Endodermal cell (in vitro differentiated cells): ENCODE results near the gene MRPL40. TPM values are rescaled to one million over a fixed set of nuclear protein-coding genes. Genes with fewer than 3 reads are reported as not detected.

ENCODE experiments used
- DNase-seq: peaks from one replicate; pipeline ENCODE4 v3.0.0-alpha.2; 2017
- H3K27ac ChIP-seq: 2 replicates; pipeline ENCODE4 v1.5.1; 2013; ENCODE audit warnings: mild to moderate bottlenecking, low read depth, low read length, moderate library complexity
- H3K27me3 ChIP-seq: 2 replicates; pipeline ENCODE4 v1.6.1; 2013; ENCODE audit warnings: mild to moderate bottlenecking, low read length, moderate library complexity; ENCODE audit not compliant: insufficient read depth, control insufficient read depth, poor library complexity, severe bottlenecking
- H3K36me3 ChIP-seq: 2 replicates; pipeline ENCODE4 v1.7.0; 2013; ENCODE audit warnings: mild to moderate bottlenecking, low read length, moderate library complexity; ENCODE audit not compliant: control insufficient read depth, insufficient read depth
- H3K4me1 ChIP-seq: one replicate; pipeline ENCODE4 v1.7.0; 2013; ENCODE audit warnings: low read length; ENCODE audit not compliant: control insufficient read depth, insufficient read depth
- H3K4me3 ChIP-seq: 2 replicates; pipeline ENCODE4 v1.5.1; 2013; ENCODE audit warnings: mild to moderate bottlenecking, low read length, moderate library complexity
- H3K9ac ChIP-seq: 2 replicates; pipeline ENCODE4 v1.6.1; 2013; ENCODE audit warnings: mild to moderate bottlenecking, low read length, moderate library complexity; ENCODE audit not compliant: poor library complexity, severe bottlenecking; ENCODE audit errors: extremely low read depth
- H3K9me3 ChIP-seq: 2 replicates; pipeline ENCODE4 v1.6.1; 2013; ENCODE audit warnings: mild to moderate bottlenecking, low read length, moderate library complexity; ENCODE audit not compliant: control insufficient read depth
- H3K27ac Mint-ChIP-seq: 2 replicates; pipeline ENCODE4 v1.8.0; 2020; ENCODE audit warnings: mixed read lengths
- H3K27me3 Mint-ChIP-seq: 2 replicates; pipeline ENCODE4 v1.8.0; 2021; ENCODE audit warnings: mild to moderate bottlenecking, mixed read lengths; ENCODE audit not compliant: insufficient read depth
- H3K36me3 Mint-ChIP-seq: 2 replicates; pipeline ENCODE4 v1.8.0; 2020; ENCODE audit warnings: low read depth, mixed read lengths
- H3K4me1 Mint-ChIP-seq: 2 replicates; pipeline ENCODE4 v1.8.0; 2020; ENCODE audit warnings: mixed read lengths
- H3K4me3 Mint-ChIP-seq: 2 replicates; pipeline ENCODE4 v1.8.0; 2020; ENCODE audit warnings: mild to moderate bottlenecking, moderate library complexity, mixed read lengths
- H3K9me3 Mint-ChIP-seq: 2 replicates; pipeline ENCODE4 v1.8.0; 2020; ENCODE audit warnings: mild to moderate bottlenecking, mixed read lengths
- WGBS, 2 experiments: methylation state at CpG; one replicate each; pipeline versions ENCODE4 v1.1.5 to v1.1.7; 2013; ENCODE audit warnings: missing lambda C conversion rate in 2 of 2, mixed read lengths in 1 of 2; ENCODE audit not compliant: insufficient coverage in 1 of 2, insufficient read length in 1 of 2; 5-methylcytosine and 5-hydroxymethylcytosine counted together
- total RNA-seq, 2 donors: library from RNA; stranded (reverse); fragmentation: NEBNext Ultra II Directional in 1 of 2; extraction: Animal tissue kit (Norgen Biotek cat#: 25700) in 1 of 2; gene quantifications; 2 replicates in 1 of 2; 3 replicates in 1 of 2; pipeline ENCODE4 v1.2.1, GENCODE V29; 2021
- TF ChIP-seq, protein P1 (sequence below): fragments of 200-600 bp; sonication (generic); conservative IDR thresholded peaks from 2 replicates; pipeline ENCODE4 v1.5.0; 2021; ENCODE audit warnings: antibody characterized with exemption, mild to moderate bottlenecking

Gene MRPL40
- total RNA-seq, 2 donors from 2014 or later, result 20.3 to 26.5 TPM

DNA sequence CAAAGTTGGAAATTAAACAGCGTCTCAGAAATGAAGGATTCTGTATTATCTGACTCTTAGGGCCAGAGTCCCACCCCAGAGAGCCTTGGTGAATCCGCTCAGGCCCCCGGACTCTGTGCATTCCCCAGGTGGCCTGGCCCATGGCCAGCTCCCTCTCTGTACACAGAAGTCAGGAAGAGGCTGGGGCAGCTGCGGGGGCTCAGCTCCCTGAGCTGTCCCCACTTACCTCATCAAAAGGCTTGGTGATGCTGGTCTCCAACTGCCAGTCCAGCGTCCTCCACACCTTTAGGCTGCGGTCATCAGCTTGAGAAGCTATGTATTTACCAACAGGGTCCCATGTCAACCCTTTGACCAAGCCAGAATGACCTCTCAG lies 35.8 kb upstream of the MRPL40 start:
- Histone ChIP-seq H3K9ac (no peak overlapping the region), H3K36me3 (peaks cover 82% of the 10 kb centered on the region), H3K4me1 (no peaks in the 10 kb centered on the region), H3K9me3 (no peaks in the 10 kb centered on the region), H3K27ac (no peak overlapping the region), H3K27me3 (no peaks in the 10 kb centered on the region), H3K4me3 (no peak overlapping the region)
- Mint-ChIP-seq H3K4me1 (no peaks in the 10 kb centered on the region), H3K4me3 (no peak overlapping the region), H3K27me3 (no peaks in the 10 kb centered on the region), H3K36me3 (peaks cover 59% of the 10 kb centered on the region), H3K27ac (no peak overlapping the region), H3K9me3 (no peaks in the 10 kb centered on the region)
- DNase-seq, result no peak
- WGBS, 2 experiments, result 93 to 100% methylated on average over 3 to 6 of the region's 6 CpGs
- TF ChIP-seq, protein P1, sequence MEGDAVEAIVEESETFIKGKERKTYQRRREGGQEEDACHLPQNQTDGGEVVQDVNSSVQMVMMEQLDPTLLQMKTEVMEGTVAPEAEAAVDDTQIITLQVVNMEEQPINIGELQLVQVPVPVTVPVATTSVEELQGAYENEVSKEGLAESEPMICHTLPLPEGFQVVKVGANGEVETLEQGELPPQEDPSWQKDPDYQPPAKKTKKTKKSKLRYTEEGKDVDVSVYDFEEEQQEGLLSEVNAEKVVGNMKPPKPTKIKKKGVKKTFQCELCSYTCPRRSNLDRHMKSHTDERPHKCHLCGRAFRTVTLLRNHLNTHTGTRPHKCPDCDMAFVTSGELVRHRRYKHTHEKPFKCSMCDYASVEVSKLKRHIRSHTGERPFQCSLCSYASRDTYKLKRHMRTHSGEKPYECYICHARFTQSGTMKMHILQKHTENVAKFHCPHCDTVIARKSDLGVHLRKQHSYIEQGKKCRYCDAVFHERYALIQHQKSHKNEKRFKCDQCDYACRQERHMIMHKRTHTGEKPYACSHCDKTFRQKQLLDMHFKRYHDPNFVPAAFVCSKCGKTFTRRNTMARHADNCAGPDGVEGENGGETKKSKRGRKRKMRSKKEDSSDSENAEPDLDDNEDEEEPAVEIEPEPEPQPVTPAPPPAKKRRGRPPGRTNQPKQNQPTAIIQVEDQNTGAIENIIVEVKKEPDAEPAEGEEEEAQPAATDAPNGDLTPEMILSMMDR, result no peak

DNA sequence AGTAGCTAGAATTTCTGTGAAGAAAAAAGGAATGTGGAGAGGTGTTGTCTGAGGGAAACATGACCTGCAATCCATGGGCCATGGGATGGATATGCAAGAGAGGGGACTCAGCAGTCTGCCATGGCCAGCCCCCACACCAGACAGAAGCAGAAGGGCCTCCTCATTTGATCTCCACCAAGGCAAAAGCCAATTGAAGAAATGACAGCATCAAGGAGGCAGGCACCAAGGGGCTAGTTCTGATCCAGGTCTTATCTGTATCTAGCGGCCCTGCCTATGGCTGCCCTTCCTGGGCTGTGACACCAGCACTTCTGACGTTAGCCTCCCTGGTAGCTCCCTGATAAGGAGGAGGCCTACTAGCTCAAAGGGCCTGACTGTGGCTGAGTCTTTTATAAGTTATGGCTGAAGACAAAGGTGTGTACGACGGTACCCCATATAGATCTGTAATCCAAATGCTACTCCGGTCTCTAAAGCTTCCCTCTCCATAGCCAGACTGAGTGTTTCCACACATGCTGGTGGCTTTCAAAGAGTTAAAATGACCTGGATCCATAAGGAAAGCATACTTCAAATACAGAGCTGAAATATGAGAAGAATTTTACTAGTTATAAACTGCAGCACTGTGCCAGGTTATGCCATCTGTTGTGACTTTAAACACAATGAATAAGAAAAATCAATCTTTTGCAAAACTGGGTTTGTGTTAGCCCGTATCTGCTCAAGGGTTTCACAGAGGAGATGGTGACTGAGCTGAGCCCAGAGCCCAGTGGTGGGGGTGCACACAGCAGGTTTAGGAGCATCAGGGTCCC lies 35.2 kb upstream of the MRPL40 start:
- no peaks in the 10 kb centered on the region for H3K4me1 ChIP-seq
- H3K27ac ChIP-seq, result no peak overlapping the region
- no peaks in the 10 kb centered on the region for H3K27me3 ChIP-seq
- H3K9me3 ChIP-seq, result no peaks in the 10 kb centered on the region
- Mint-ChIP-seq H3K9me3 (no peaks in the 10 kb centered on the region), H3K36me3 (peaks cover 58% of the 10 kb centered on the region), H3K4me3 (no peak overlapping the region), H3K27ac (no peak overlapping the region), H3K27me3 (no peaks in the 10 kb centered on the region), H3K4me1 (no peaks in the 10 kb centered on the region)
- TF ChIP-seq, protein P1, result no peak
- peaks cover 82% of the 10 kb centered on the region for H3K36me3 ChIP-seq
- WGBS, 2 experiments, result 95 to 96% methylated on average over 5 to 6 of the region's 6 CpGs
- H3K9ac ChIP-seq, result no peak overlapping the region
- no peak overlapping the region for H3K4me3 ChIP-seq
- no peak for DNase-seq

DNA sequence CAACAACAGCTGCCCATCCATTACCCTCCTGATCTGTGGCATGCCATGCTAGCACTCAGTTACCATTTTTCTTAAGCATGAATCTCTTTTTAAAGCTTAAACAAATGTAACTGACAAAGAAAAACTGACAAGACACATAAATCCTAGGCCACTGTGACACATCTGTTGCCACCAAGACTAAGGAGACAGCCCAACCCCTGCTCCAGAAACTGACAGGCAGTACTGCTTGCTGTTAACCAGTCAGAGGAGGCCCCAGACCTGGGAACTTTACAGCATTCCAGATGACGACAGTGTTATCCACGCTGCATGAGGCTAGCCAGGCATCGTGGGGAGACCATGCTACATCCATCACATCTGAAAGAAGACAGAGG lies 34.6 kb upstream of the MRPL40 start:
- Mint-ChIP-seq H3K4me3 (no peak overlapping the region), H3K36me3 (peaks cover 53% of the 10 kb centered on the region), H3K27ac (no peak overlapping the region), H3K9me3 (no peaks in the 10 kb centered on the region), H3K27me3 (no peaks in the 10 kb centered on the region), H3K4me1 (no peaks in the 10 kb centered on the region)
- WGBS, 2 experiments, result 80 to 89% methylated on average over 1 to 3 of the region's 3 CpGs
- Histone ChIP-seq H3K4me1 (no peaks in the 10 kb centered on the region), H3K4me3 (no peak overlapping the region), H3K27ac (no peak overlapping the region), H3K27me3 (no peaks in the 10 kb centered on the region), H3K9ac (no peak overlapping the region), H3K36me3 (peaks cover 82% of the 10 kb centered on the region), H3K9me3 (no peaks in the 10 kb centered on the region)
- no peak for DNase-seq
- TF ChIP-seq, protein P1, result no peak
